GM12891 (cell line): ENCODE data around the gene PDS5B.

Source experiments
- PAX5 ChIP-seq: IDR thresholded peaks from 2 replicates; pipeline ENCODE4 v1.6.1; 2011; ENCODE audit warnings: low read length, moderate library complexity, mild to moderate bottlenecking; ENCODE audit not compliant: insufficient read depth, severe bottlenecking
- POLR2A ChIP-seq: IDR thresholded peaks from 2 replicates; pipeline ENCODE4 v1.6.1; 2011; ENCODE audit warnings: low read depth, low read length, control low read depth
- POLR2AphosphoS5 ChIP-seq: IDR thresholded peaks from 2 replicates; pipeline ENCODE4 v1.6.1; 2011; ENCODE audit warnings: low read depth, low read length, control low read depth

GRCh38 chr13:32666990-32667571 lies 80.8 kb downstream of the PDS5B start:
- TF ChIP-seq POLR2A (no peak), POLR2AphosphoS5 (no peak), PAX5 (no peak)
